Measurements from ENCODE around the gene CACNA2D3. TPM values are rescaled to one million over a fixed set of nuclear protein-coding genes. Genes with fewer than 3 reads are reported as not detected.

Gene CACNA2D3
- total and polyA plus RNA-seq, 4 donors: 14.1 to 34.5 (median 33.4) TPM

- no peaks in the 10 kb centered on the region for H3K36me3 ChIP-seq (ENCODE audit: control insufficient read depth, insufficient read depth, low read length)
- H3K4me1 ChIP-seq (ENCODE audit: control insufficient read depth, insufficient read depth, low read length): no peaks in the 10 kb centered on the region
- no peaks in the 10 kb centered on the region for H3K9me3 ChIP-seq (ENCODE audit: control insufficient read depth, insufficient read depth, low read length)
- no peak for DNase-seq (ENCODE audit: low read depth in 4 of 6, low spot score in 6 of 6)
- WGBS (ENCODE audit: insufficient coverage): 84% methylated on average over 9 of the region's 10 CpGs
- H3K27ac ChIP-seq (ENCODE audit: low read depth, low read length): no peak overlapping the region
- no peak overlapping the region for H3K4me3 ChIP-seq (ENCODE audit: low read depth, low read length)
- no peaks in the 10 kb centered on the region for H3K27me3 ChIP-seq (ENCODE audit: control insufficient read depth, insufficient read depth, low read length)
Observed at GRCh38 chr3:54164192-54164975, 42.0 kb downstream of the CACNA2D3 start.

- no peaks in the 10 kb centered on the region for H3K27me3 ChIP-seq (ENCODE audit: control insufficient read depth, insufficient read depth, low read length)
- no peak for DNase-seq (ENCODE audit: low read depth in 4 of 6, low spot score in 6 of 6)
Observed at GRCh38 chr3:54165865-54166264, 43.5 kb downstream of the CACNA2D3 start.

GRCh38 chr3:54167999-54168398 lies 45.6 kb downstream of the CACNA2D3 start:
- H3K9me3 ChIP-seq (ENCODE audit: control insufficient read depth, insufficient read depth, low read length): no peaks in the 10 kb centered on the region
- H3K4me3 ChIP-seq (ENCODE audit: low read depth, low read length): no peak overlapping the region
- no peaks in the 10 kb centered on the region for H3K36me3 ChIP-seq (ENCODE audit: control insufficient read depth, insufficient read depth, low read length)
- 100% methylated on average over 1 of the region's 1 CpG for WGBS (ENCODE audit: insufficient coverage)
- H3K4me1 ChIP-seq (ENCODE audit: control insufficient read depth, insufficient read depth, low read length): no peaks in the 10 kb centered on the region
- H3K27me3 ChIP-seq (ENCODE audit: control insufficient read depth, insufficient read depth, low read length): no peaks in the 10 kb centered on the region
- no peak for DNase-seq (ENCODE audit: low read depth in 4 of 6, low spot score in 6 of 6)
- H3K27ac ChIP-seq (ENCODE audit: low read depth, low read length): no peak overlapping the region

More at GRCh38 chr3:54165865-54166264, 43.5 kb downstream of the CACNA2D3 start:
- H3K36me3 ChIP-seq (ENCODE audit: control insufficient read depth, insufficient read depth, low read length): no peaks in the 10 kb centered on the region
- no peak overlapping the region for H3K4me3 ChIP-seq (ENCODE audit: low read depth, low read length)
- WGBS (ENCODE audit: insufficient coverage): 80% methylated on average over 1 of the region's 2 CpGs
- no peaks in the 10 kb centered on the region for H3K4me1 ChIP-seq (ENCODE audit: control insufficient read depth, insufficient read depth, low read length)
- no peak overlapping the region for H3K27ac ChIP-seq (ENCODE audit: low read depth, low read length)
- no peaks in the 10 kb centered on the region for H3K9me3 ChIP-seq (ENCODE audit: control insufficient read depth, insufficient read depth, low read length)

- H3K4me3 ChIP-seq (ENCODE audit: low read depth, low read length): no peak overlapping the region
- 60% methylated on average over 1 of the region's 1 CpG for WGBS (ENCODE audit: insufficient coverage)
- no peaks in the 10 kb centered on the region for H3K27me3 ChIP-seq (ENCODE audit: control insufficient read depth, insufficient read depth, low read length)
- H3K27ac ChIP-seq (ENCODE audit: low read depth, low read length): no peak overlapping the region
- DNase-seq (ENCODE audit: low read depth in 4 of 6, low spot score in 6 of 6): no peak
- H3K36me3 ChIP-seq (ENCODE audit: control insufficient read depth, insufficient read depth, low read length): no peaks in the 10 kb centered on the region
- no peaks in the 10 kb centered on the region for H3K9me3 ChIP-seq (ENCODE audit: control insufficient read depth, insufficient read depth, low read length)
- no peaks in the 10 kb centered on the region for H3K4me1 ChIP-seq (ENCODE audit: control insufficient read depth, insufficient read depth, low read length)
Observed at GRCh38 chr3:54168451-54168850, 46.1 kb downstream of the CACNA2D3 start.

- no peak for DNase-seq (ENCODE audit: low read depth in 4 of 6, low spot score in 6 of 6)
- 94% methylated on average over 7 of the region's 7 CpGs for WGBS (ENCODE audit: insufficient coverage)
Observed at GRCh38 chr3:54169524-54169923, 47.2 kb downstream of the CACNA2D3 start.

GRCh38 chr3:54171509-54171908 lies 49.2 kb downstream of the CACNA2D3 start:
- no peaks in the 10 kb centered on the region for H3K4me1 ChIP-seq (ENCODE audit: control insufficient read depth, insufficient read depth, low read length)
- H3K36me3 ChIP-seq (ENCODE audit: control insufficient read depth, insufficient read depth, low read length): no peaks in the 10 kb centered on the region
- no peak overlapping the region for H3K4me3 ChIP-seq (ENCODE audit: low read depth, low read length)
- no peaks in the 10 kb centered on the region for H3K9me3 ChIP-seq (ENCODE audit: control insufficient read depth, insufficient read depth, low read length)
- whole genome bisulfite sequencing (ENCODE audit: insufficient coverage): 100% methylated on average over 1 of the region's 1 CpG
- H3K27me3 ChIP-seq (ENCODE audit: control insufficient read depth, insufficient read depth, low read length): no peaks in the 10 kb centered on the region
- H3K27ac ChIP-seq (ENCODE audit: low read depth, low read length): no peak overlapping the region
- no peak for DNase-seq (ENCODE audit: low read depth in 4 of 6, low spot score in 6 of 6)

More at GRCh38 chr3:54169524-54169923, 47.2 kb downstream of the CACNA2D3 start:
- Histone ChIP-seq H3K27me3 (ENCODE audit: control insufficient read depth, insufficient read depth, low read length) (no peaks in the 10 kb centered on the region), H3K4me3 (ENCODE audit: low read depth, low read length) (no peak overlapping the region), H3K4me1 (ENCODE audit: control insufficient read depth, insufficient read depth, low read length) (no peaks in the 10 kb centered on the region), H3K9me3 (ENCODE audit: control insufficient read depth, insufficient read depth, low read length) (no peaks in the 10 kb centered on the region), H3K36me3 (ENCODE audit: control insufficient read depth, insufficient read depth, low read length) (no peaks in the 10 kb centered on the region), H3K27ac (ENCODE audit: low read depth, low read length) (no peak overlapping the region)

- Histone ChIP-seq H3K36me3 (ENCODE audit: control insufficient read depth, insufficient read depth, low read length) (no peaks in the 10 kb centered on the region), H3K9me3 (ENCODE audit: control insufficient read depth, insufficient read depth, low read length) (no peaks in the 10 kb centered on the region), H3K4me3 (ENCODE audit: low read depth, low read length) (no peak overlapping the region), H3K27me3 (ENCODE audit: control insufficient read depth, insufficient read depth, low read length) (no peaks in the 10 kb centered on the region), H3K4me1 (ENCODE audit: control insufficient read depth, insufficient read depth, low read length) (no peaks in the 10 kb centered on the region), H3K27ac (ENCODE audit: low read depth, low read length) (no peak overlapping the region)
- DNase-seq (ENCODE audit: low read depth in 4 of 6, low spot score in 6 of 6): peak in 1 of 6 donors; percentile 17
- WGBS (ENCODE audit: insufficient coverage): 93% methylated on average over 8 of the region's 10 CpGs
Observed at GRCh38 chr3:54171951-54172350, 49.6 kb downstream of the CACNA2D3 start.

- Histone ChIP-seq H3K36me3 (ENCODE audit: control insufficient read depth, insufficient read depth, low read length) (no peaks in the 10 kb centered on the region), H3K4me3 (ENCODE audit: low read depth, low read length) (no peak overlapping the region), H3K4me1 (ENCODE audit: control insufficient read depth, insufficient read depth, low read length) (no peaks in the 10 kb centered on the region), H3K9me3 (ENCODE audit: control insufficient read depth, insufficient read depth, low read length) (no peaks in the 10 kb centered on the region), H3K27me3 (ENCODE audit: control insufficient read depth, insufficient read depth, low read length) (no peaks in the 10 kb centered on the region), H3K27ac (ENCODE audit: low read depth, low read length) (no peak overlapping the region)
- WGBS (ENCODE audit: insufficient coverage): 57% methylated on average over 1 of the region's 3 CpGs
- peak in 1 of 6 donors; percentile 74 for DNase-seq (ENCODE audit: low read depth in 4 of 6, low spot score in 6 of 6)
Observed at GRCh38 chr3:54173371-54173770, 51.0 kb downstream of the CACNA2D3 start.

- Histone ChIP-seq H3K4me1 (ENCODE audit: control insufficient read depth, insufficient read depth, low read length) (no peaks in the 10 kb centered on the region), H3K9me3 (ENCODE audit: control insufficient read depth, insufficient read depth, low read length) (no peaks in the 10 kb centered on the region), H3K4me3 (ENCODE audit: low read depth, low read length) (no peak overlapping the region), H3K36me3 (ENCODE audit: control insufficient read depth, insufficient read depth, low read length) (no peaks in the 10 kb centered on the region), H3K27ac (ENCODE audit: low read depth, low read length) (no peak overlapping the region), H3K27me3 (ENCODE audit: control insufficient read depth, insufficient read depth, low read length) (no peaks in the 10 kb centered on the region)
- peak in 1 of 6 donors; percentile 84 for DNase-seq (ENCODE audit: low read depth in 4 of 6, low spot score in 6 of 6)
- 50% methylated on average over 1 of the region's 3 CpGs for WGBS (ENCODE audit: insufficient coverage)
Observed at GRCh38 chr3:54176106-54176505, 53.8 kb downstream of the CACNA2D3 start.

- Histone ChIP-seq H3K4me3 (ENCODE audit: low read depth, low read length) (no peak overlapping the region), H3K4me1 (ENCODE audit: control insufficient read depth, insufficient read depth, low read length) (no peaks in the 10 kb centered on the region), H3K27me3 (ENCODE audit: control insufficient read depth, insufficient read depth, low read length) (no peaks in the 10 kb centered on the region), H3K36me3 (ENCODE audit: control insufficient read depth, insufficient read depth, low read length) (no peaks in the 10 kb centered on the region), H3K27ac (ENCODE audit: low read depth, low read length) (no peak overlapping the region), H3K9me3 (ENCODE audit: control insufficient read depth, insufficient read depth, low read length) (no peaks in the 10 kb centered on the region)
- WGBS (ENCODE audit: insufficient coverage): no CpG with 5 or more reads among the region's 3 CpGs
- peak in 2 of 6 donors; percentile 43 to 64 for DNase-seq (ENCODE audit: low read depth in 4 of 6, low spot score in 6 of 6)
Observed at GRCh38 chr3:54177816-54178215, 55.5 kb downstream of the CACNA2D3 start.
